ENCODE measurements around the gene WASF2.
"Not testable (repeated sequence)": the region's sequence is repeated elsewhere in the genome, so short reads cannot be mapped to it uniquely, and the experiment has no call there.

WASF2 gene

DNA sequence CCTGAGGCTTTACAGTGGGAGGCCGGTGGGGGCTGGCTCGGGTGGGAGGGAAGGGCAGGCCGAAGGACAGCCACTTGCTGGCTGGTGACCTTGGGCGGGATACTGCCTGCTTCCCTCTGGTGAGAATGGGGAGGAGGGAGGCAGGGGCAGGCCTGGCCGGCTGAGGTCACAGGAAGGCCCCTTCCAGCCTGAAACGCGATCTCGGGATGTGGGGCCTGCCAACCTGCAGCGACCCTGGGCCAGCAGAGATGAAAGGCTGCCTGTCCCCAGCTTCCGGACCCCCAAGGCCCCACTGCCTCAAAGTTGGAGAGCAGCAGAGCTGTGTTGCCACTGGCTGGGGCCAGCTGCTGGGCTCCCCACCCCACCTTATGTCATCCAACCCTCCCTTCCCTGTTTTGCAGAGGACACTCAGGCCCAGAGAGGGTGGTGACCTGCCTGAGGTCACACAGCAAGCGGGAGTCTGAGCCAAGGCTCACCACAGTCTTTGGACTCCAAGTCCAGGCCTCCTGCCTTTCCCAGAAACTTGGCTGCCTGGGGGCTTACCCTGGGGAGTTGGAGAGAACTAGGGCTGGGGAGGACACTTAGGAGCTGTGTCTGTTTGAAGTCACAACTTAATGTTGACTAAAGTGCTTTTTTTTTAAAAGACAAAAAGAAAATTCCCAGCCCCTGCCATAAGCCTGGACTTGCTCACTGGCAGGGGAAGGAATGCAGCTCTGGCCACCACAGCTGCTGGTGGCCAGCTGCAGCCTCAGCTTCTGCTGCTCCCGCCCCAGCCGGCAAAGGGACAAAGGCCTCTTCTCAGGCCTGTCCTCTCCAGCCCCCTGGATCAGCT is 14.8 kb upstream of the WASF2 start:
- DNase-seq = no peak

DNA sequence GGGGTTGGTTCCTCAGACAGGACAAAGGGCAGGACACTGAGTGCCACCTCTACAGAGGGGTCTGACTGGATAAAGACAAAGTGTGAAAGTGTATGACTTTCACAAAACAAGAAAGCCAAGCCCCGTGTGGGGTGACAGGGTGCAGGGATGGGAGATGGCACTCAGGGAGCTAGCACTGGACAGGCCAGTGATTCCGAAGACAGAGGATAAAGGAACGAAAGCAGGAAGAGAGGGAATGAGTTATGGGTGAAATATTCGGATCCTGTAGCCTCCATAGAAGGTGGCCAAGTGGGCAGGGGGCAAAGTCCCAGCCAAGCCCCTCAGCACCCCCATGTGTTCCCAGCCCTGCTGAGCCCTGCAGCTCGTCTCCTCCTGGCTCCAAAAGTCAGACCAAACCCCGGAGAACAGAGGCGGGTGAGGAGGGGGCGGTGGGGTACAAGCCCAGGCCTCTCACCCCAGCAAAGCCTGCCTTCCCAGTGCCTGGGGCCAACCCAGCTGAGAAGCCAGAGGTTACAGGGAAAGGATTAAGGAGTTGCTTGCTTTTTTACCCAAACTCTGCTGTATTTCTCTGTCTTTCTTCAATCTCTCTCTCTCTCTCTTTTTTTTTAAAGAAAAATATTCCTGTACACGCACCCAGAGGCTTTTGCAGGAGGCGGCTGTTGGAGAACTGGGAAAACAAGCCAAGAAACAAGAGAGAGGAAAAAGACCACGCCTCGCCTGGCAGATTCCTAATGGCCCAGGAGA is 14.0 kb upstream of the WASF2 start:
- in situ Hi-C loops (cut with HindIII; ENCODE audit: low pct_ligation_motif_present, low pct_unique_long_range_greater_than_20kb, low sequenced_read_pairs) = no loop called here
- no peak for DNase-seq

More for the DNA sequence above, 14.8 kb upstream of the WASF2 start:
- in situ Hi-C loops (cut with HindIII; ENCODE audit: low pct_ligation_motif_present, low pct_unique_long_range_greater_than_20kb, low sequenced_read_pairs) = no loop called here

DNA sequence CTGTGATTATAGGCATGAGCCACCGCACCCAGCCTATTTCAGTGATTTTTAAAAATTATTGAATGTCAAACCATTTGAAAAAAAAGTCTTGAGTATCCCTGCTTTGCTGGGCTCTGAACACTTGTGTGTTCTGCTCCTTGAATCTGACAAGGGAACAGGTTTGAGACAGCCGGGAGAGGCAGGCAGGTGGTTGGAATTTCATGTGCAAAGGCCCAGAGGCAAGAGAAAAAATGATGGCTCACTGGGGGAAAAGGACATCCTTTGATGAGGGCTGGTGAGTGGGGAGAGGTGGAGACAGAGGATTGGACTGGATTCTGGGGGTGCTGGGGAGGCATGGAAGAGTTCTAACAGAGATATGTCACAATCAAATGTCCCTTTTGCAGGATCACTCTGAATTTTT is 13.1 kb upstream of the WASF2 start:
- no peak for DNase-seq
- in situ Hi-C loops (cut with HindIII; ENCODE audit: low pct_ligation_motif_present, low pct_unique_long_range_greater_than_20kb, low sequenced_read_pairs) = no loop called here

DNA sequence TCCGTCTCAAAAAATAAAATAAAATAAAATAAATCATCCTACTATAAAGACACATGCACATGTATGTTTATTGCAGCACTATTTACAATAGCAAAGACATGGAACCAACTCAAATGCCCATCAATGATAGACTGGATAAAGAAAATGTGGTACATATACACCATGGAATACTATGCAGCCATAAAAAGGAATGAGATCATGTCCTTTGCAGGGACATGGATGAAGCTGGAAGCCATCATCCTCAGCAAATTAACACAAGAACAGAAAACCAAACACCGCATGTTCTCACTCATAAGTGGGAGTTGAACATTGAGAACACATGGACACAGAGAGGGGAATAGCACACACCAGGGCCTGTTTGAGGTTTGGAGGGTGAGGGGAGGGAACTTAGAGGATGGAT is 11.2 kb upstream of the WASF2 start:
- DNase-seq; in situ Hi-C loops (cut with HindIII; ENCODE audit: low pct_ligation_motif_present, low pct_unique_long_range_greater_than_20kb, low sequenced_read_pairs): not testable (repeated sequence)

DNA sequence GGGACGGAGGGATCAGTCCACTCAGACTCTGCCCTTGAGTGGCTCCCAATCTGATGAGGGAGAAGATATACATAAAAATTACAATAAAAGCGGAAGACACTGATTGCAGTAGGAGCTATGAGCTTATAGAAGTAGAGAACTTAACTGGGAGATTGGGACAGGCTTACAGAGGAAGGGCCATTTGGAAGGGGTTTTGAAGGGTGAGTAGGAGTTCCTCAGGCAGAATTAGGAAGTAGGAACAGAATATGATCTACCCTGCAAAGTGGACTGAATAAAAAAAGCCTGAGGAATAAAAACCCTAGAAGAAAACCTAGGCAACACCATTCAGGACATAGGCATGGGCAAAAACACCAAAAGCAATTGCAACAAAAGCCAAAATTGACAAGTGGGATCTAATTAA is 9.2 kb upstream of the WASF2 start:
- in situ Hi-C loops (cut with HindIII; ENCODE audit: low pct_ligation_motif_present, low pct_unique_long_range_greater_than_20kb, low sequenced_read_pairs) = no loop called here
- no peak for DNase-seq

DNA sequence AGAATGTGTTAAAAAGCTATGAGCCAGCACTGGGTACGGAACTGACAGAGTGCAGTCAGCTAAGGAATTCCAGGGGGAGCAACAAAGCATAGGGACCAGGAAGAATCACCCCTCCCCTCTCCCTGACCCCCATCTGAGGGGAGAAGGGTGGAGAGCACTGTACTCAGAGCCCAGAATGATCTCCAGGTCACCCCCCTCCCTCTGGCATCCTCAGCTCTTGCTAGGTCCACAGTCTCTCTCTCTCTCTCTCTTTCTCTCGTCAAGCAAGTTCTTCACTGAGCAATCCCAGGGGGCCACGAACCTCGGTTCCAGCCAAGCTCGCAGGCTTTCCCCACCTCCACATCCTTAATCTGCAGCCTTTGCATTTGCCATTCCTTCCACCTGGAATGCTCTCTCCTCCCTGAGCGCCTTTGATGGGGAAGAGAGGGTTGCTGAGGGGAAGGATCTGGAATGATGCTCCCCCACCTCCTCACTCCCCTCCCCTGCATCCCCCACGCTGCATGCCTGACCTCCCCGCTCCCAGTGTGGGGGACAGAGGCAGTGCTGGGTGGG is 6.7 kb upstream of the WASF2 start:
- in situ Hi-C loops (cut with HindIII; ENCODE audit: low pct_ligation_motif_present, low pct_unique_long_range_greater_than_20kb, low sequenced_read_pairs) = no loop called here
- DNase-seq = no peak

DNA sequence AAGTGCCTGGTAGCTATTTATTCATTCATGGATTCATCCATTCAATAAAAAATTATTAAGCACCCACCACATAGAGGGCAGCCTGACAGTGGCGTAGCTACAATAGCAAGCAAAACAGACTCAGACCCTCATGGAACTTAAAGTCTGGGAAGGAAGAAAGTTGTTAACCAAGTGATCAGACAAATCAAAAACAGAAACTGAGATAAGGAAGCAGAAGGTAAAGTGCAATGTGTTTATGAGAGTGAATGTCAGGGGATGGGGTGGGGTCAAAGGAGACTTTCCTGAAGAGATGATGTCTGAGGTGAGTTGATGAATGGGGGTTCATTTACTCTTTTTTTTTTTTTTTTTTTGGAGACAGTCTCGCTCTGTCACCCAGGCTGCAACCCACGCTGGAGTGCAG is 2.8 kb upstream of the WASF2 start:
- in situ Hi-C loops (cut with HindIII; ENCODE audit: low pct_ligation_motif_present, low pct_unique_long_range_greater_than_20kb, low sequenced_read_pairs) = no loop called here
- DNase-seq = no peak

DNA sequence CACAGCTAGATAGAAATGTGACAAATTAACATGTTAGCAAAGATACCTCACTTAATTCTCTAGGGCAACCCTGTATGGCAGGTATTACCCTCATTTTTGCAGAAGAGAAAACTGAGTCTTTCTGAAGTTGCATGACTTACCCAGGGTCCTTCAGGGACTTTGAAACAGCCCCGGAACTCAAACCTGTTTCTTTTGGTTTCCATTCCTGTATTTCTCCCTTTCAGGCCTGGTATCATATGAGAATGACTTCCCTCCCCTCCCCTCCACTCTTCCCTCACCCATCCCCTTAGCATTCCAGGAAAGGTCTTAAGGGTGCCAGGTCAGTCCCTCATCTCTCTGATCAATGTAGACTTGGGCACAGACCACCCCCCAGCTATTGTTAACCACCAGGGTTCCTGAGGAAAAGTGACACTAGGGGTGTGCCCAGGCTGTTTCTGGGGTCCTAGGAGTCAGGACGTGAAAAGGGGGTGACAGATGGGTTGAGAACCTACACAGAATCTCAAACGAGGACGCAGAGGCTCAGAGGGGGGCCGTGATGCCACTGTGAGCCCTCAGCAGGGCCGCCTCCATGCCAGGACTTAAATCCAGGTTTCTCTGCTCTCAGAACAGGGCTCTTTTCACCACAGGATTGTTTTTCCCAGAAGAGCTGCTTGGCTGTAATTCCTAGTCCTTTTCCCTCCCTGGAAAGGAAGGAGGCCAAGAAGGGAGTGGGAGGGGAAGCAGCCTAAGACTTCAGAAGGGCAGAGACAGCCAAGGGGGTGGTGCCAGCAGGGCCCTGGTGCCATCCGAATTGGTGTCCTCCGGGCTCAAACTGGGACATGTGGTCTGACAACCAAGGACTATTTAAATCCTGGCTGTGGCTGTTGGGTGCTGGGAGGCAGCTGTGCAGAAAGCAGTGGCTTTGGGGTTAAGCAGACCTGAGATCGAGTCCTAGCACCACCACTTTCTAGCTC is 2.1 kb upstream of the WASF2 start:
- DNase-seq = no peak
- in situ Hi-C loops (cut with HindIII; ENCODE audit: low pct_ligation_motif_present, low pct_unique_long_range_greater_than_20kb, low sequenced_read_pairs) = no loop called here

DNA sequence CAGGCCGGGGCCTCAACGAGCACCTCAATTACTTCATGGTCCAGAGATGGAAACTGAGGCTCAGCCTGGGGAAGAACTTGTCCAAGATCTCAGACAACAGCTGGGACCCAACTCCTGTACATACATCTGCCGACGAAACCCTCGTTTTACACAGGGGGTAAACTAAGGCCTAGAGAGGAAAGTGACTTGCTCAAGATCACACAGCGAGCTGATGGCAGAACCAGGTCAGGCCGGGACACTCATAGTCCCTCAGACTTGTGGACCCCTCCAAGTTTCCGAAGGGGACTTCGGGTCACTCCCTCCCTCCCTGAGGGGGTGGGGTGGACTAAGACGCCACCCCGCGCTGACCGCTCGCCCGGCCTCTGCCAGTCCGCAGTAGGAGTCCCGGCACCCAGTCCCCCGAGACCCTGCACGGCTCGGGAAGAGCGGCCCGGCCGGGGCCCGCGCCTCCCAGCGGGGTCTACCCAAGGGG is 430 bp downstream of the WASF2 start:
- in situ Hi-C loops (cut with HindIII; ENCODE audit: low pct_ligation_motif_present, low pct_unique_long_range_greater_than_20kb, low sequenced_read_pairs) = no loop called here
- peak; percentile 31 for DNase-seq

DNA sequence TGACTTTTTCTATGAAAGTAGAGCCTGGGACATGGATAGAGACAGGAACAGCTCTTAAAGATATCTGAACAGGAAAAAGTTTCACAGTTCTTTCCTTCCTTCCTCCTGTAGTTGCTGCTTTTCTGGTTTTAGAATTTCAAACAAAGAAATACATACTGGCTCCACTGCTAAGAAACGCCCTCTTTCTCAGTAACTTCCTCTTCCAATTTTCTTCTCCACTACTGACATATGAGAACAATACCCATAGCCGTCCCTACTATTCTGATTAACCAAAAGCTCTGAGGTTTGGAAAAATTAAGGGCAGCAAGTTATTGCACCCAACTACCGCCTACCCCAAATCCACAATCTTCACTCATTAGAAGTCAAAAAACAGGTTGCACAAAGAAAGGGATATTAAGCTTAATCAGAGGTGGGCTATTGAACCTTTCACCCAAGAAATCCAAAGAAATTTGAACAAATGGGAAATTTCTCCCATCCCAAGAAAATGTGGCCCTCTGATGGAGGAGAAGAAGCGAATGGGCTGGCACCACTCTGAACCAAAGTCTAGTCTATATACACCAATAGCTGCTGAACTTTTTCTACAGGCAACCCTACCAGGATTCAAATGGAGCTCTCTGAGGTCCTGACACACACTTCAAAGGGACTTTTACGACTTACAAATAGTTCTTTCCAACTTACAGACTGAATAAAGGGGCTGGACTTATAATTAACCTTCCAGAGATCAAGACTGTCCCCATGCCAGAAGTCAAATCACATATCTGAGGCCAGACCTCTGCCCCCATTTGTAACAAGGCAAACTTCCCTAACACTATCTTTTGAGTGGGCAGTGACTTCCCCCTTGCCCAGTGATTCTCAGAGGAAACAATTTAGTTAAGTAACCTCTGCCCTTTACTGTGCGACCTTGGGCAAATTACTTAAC is 1.7 kb downstream of the WASF2 start:
- in situ Hi-C loops (cut with HindIII; ENCODE audit: low pct_ligation_motif_present, low pct_unique_long_range_greater_than_20kb, low sequenced_read_pairs) = no loop called here
- peak; percentile 35 for DNase-seq

DNA sequence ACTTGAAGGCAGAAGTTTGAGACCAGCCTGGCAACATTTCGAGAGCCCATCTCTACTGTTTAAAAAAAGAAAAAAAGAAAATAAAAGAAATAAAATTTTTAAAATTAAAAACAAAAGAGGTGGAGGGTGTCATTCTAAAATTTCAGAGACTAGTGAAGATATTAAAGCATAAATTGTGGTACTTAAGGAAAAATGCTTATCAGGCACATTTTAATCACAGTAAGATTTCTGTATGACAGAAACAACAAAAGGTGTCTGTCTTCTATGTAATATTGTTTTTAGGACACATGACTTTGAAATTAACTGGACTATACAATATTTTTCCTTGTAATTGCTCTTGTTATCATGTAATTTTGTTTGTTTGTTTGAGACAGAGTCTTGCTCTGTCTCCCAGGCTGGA is 4.6 kb downstream of the WASF2 start:
- no peak for DNase-seq
- in situ Hi-C loops (cut with HindIII; ENCODE audit: low pct_ligation_motif_present, low pct_unique_long_range_greater_than_20kb, low sequenced_read_pairs) = no loop called here

DNA sequence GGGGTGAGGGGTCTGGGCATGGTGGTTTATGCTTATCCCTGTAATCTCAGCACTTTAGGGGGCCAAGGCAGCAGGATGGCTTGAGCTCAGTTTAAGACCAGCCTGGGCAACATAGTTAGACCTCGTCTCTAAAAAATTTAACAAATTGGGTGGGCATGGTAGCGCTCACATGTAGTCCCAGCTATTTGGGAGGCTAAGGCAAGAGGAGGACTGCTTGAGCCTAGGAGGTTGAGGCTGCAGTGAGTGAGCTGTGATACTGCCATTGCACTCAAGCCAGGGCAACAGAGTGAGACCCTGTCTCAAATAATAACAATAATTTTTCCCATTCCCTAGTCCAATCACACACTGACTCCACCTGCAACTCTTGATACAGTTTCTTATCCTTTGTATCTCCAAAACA is 6.3 kb downstream of the WASF2 start:
- in situ Hi-C loops (cut with HindIII; ENCODE audit: low pct_ligation_motif_present, low pct_unique_long_range_greater_than_20kb, low sequenced_read_pairs) = no loop called here
- DNase-seq = no peak

DNA sequence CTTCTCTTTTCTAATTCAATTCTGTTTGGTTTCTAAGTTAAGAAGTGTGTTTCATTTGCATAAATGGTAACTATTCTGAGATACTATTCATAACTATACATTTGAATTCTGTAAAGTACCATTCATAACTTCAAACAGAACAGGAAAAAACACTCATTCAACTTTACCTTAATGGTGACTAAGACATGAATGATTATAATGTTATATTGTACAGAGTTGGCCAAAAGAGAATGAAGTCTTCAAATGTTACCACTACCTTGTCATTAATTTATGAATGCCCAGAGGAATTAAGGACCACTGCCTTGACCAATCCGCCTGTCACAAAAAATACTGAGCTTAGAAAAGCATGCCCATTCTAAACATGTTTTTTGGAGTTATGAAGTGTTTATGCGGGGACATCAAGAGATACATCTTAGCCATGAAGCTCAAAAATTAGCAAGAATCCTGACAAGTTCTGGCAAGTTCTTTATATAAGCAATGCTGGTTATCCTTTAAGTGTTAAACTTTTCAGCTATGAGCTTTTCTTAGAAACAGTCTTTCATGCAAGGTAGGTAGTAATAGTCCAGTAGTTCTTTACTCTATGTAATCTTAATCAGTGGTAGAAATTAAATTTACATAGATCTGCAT is 7.9 kb downstream of the WASF2 start:
- in situ Hi-C loops (cut with HindIII; ENCODE audit: low pct_ligation_motif_present, low pct_unique_long_range_greater_than_20kb, low sequenced_read_pairs) = no loop called here
- DNase-seq = no peak

DNA sequence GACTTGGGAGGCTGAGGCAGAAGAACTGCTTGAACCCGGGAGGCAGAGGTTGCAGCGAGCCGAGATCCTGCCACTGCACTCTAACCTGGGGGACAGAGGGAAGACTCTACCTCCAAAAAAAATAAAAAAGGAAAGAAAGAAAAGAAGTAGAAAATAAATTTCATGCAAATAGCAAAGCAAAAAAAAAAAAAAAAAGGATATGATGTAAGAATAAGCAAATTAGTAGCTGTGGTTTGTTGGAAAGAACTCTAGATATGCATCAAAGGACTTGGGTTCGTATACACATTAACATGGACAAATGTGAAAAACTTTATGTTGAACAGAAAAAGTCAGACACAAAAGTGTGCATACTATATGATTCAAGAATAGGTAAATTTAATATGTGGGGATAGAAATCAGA is 11.9 kb downstream of the WASF2 start:
- DNase-seq = no peak
- in situ Hi-C loops (cut with HindIII; ENCODE audit: low pct_ligation_motif_present, low pct_unique_long_range_greater_than_20kb, low sequenced_read_pairs) = no loop called here

DNA sequence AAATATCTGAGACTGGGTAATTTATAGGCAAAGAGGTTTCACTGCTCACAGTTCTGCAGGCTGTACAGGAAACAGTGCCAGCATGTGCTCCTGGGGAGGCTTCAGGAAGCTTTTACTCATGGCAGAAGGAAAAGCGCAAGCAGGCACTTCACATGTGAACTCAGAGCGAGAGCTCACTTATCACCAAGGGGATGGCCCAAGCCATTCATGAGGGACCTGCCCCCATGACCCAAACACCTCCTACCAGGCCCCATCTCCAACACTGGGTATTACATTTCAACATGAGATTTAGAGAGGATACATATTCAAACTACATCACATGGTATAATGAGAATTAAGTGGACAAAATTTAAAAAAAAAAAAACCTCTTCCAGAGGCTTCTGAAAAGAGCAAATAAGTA is 13.7 kb downstream of the WASF2 start:
- in situ Hi-C loops (cut with HindIII; ENCODE audit: low pct_ligation_motif_present, low pct_unique_long_range_greater_than_20kb, low sequenced_read_pairs) = no loop called here
- DNase-seq = no peak

DNA sequence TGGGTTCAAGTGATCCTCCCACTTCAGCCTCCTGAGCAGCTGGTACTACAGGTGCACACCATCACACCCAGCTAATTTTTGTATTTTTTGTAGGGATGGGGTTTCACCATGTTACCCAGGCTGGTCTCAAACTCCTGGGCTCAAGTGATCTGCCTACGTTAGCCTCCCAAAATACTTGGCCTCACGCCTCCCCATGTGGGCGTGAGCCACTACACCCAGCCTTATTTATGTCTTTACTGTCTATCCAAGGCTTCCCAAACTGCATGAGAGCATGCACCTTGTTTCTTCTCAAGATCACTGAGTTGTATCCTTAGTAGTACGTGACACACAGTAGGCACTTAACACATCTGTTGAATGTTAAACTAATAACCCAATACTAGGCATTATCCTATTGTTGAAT is 14.2 kb downstream of the WASF2 start:
- in situ Hi-C loops (cut with HindIII; ENCODE audit: low pct_ligation_motif_present, low pct_unique_long_range_greater_than_20kb, low sequenced_read_pairs) = no loop called here
- no peak for DNase-seq

DNA sequence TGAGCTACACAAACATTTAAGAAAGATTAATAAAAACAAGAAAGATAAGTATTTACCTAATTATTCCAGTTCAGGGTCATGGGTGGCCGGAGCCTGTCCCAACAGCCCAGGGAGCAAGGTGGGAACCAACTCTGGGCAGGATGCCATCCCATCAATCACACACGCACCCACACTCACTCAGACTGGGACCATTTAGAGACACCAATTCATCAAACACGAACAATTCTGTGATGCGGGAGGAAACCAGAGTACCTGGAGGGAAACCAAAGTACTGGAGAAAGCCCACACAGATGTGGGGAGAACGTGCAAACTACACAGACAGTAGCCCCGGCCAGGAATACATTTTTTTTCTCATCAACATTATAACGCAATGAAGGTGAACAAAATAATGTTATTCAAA is 16.2 kb downstream of the WASF2 start:
- in situ Hi-C loops (cut with HindIII; ENCODE audit: low pct_ligation_motif_present, low pct_unique_long_range_greater_than_20kb, low sequenced_read_pairs) = no loop called here
- DNase-seq = no peak
